OCI-LY3 (cell line): ENCODE data around the gene RPSA.

Experiments
- EZH2phosphoT487 ChIP-seq: fragments of 200-600 bp; shearing (Covaris generic); IDR thresholded peaks from 2 replicates; pipeline ENCODE4 v1.6.1; 2018; ENCODE audit warnings: antibody characterized with exemption, mixed run types, low read depth
- TF ChIP-seq, protein P1 (sequence below): fragments of 200-600, 300-600 bp; sonication (generic); IDR thresholded peaks from 2 replicates; pipeline ENCODE4 v1.5.1; 2014; ENCODE audit warnings: antibody characterized with exemption, low read length, low read depth

DNA sequence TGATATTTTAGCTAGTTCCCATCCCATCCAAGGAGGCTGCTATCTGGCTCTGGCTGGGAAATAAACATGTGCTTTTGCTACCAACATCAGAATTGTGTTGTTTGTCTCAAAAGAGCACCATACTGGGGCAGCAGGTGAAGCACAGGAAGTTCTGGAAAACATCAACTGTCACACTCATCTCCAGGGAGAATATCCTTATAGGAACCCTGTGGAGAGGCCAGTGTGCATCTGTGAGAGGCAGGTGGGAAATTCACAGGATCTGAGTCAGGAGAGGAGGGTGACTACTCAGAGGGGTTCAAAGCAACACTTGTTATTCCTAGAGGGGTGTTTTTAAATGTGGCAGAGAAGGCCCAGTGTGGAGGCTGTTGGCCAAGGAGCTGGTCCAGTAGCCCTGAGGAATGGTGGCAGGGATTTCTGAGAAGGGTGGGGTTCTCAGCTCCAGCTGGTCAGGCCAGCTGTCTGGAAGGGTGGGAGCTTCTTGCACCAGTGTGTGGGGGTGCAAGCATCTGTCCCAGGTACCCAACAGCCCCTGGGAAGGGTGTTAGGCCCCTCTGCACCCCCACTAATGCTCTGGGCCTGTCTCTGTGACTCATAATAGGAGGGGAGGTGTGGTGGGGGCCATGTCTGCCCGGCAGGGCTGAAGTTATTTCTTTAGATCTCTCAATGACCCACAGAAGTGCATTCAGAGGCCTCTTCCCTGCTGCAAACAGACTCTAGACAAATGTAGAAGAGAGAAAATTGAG, 28.7 kb downstream of the RPSA start:
- TF ChIP-seq, protein P1, sequence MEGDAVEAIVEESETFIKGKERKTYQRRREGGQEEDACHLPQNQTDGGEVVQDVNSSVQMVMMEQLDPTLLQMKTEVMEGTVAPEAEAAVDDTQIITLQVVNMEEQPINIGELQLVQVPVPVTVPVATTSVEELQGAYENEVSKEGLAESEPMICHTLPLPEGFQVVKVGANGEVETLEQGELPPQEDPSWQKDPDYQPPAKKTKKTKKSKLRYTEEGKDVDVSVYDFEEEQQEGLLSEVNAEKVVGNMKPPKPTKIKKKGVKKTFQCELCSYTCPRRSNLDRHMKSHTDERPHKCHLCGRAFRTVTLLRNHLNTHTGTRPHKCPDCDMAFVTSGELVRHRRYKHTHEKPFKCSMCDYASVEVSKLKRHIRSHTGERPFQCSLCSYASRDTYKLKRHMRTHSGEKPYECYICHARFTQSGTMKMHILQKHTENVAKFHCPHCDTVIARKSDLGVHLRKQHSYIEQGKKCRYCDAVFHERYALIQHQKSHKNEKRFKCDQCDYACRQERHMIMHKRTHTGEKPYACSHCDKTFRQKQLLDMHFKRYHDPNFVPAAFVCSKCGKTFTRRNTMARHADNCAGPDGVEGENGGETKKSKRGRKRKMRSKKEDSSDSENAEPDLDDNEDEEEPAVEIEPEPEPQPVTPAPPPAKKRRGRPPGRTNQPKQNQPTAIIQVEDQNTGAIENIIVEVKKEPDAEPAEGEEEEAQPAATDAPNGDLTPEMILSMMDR: no peak
- no peak for TF ChIP-seq EZH2phosphoT487
